ENCODE measurements around the gene TTC21A. TPM values are rescaled to one million over a fixed set of nuclear protein-coding genes. Genes with fewer than 3 reads are reported as not detected.

Gene TTC21A
- total RNA-seq, 2 donors from 2014 or later: 9.0 to 23.2 TPM

- intact Hi-C loops (cut with DNase I): no loop called here
- Histone ChIP-seq H3K4me3 (peak overlapping the region; percentile 97 to 100), H3K4me1 (replicated peaks) (peaks cover 35% of the 10 kb centered on the region), H3K27me3 (replicated peaks; ENCODE audit: insufficient read depth) (no peaks in the 10 kb centered on the region), H3K27ac (peak overlapping the region; percentile 100), H3K36me3 (no peaks in the 10 kb centered on the region), H3K9me3 (no peaks in the 10 kb centered on the region)
- TF ChIP-seq POLR2A (IDR thresholded peaks at IDR 0.05) (peak; percentile 31), POLR2AphosphoS5 (IDR thresholded peaks at IDR 0.05) (no peak), CTCF (IDR thresholded peaks at IDR 0.05) (no peak)
- WGBS: 24% methylated on average over 9 of the region's 9 CpGs
- peak; percentile 71 for DNase-seq (ENCODE audit: low spot score)
These were observed 43.5 kb downstream of the TTC21A start for GRCh38 chr3:39150803-39151631.

GRCh38 chr3:39153977-39154279 is 46.4 kb downstream of the TTC21A start:
- TF ChIP-seq CTCF (IDR thresholded peaks at IDR 0.05) (no peak), POLR2AphosphoS5 (IDR thresholded peaks at IDR 0.05) (no peak), POLR2A (IDR thresholded peaks at IDR 0.05) (no peak)
- H3K4me1 ChIP-seq (replicated peaks): peaks cover 20% of the 10 kb centered on the region
- WGBS: 32% methylated on average over 9 of the region's 9 CpGs
- no peaks in the 10 kb centered on the region for H3K9me3 ChIP-seq
- peak overlapping the region; percentile 97 to 100 for H3K4me3 ChIP-seq
- DNase-seq (ENCODE audit: low spot score): no peak
- no peaks in the 10 kb centered on the region for H3K36me3 ChIP-seq
- H3K27me3 ChIP-seq (replicated peaks; ENCODE audit: insufficient read depth): no peaks in the 10 kb centered on the region
- H3K27ac ChIP-seq: peak overlapping the region; percentile 100
- intact Hi-C loops (cut with DNase I): no loop called here

- no peak for DNase-seq (ENCODE audit: low spot score)
- Histone ChIP-seq H3K36me3 (no peaks in the 10 kb centered on the region), H3K27ac (peak overlapping the region; percentile 100), H3K4me1 (replicated peaks) (peaks cover 18% of the 10 kb centered on the region), H3K27me3 (replicated peaks; ENCODE audit: insufficient read depth) (no peaks in the 10 kb centered on the region), H3K9me3 (no peaks in the 10 kb centered on the region), H3K4me3 (no peak overlapping the region)
- TF ChIP-seq POLR2AphosphoS5 (IDR thresholded peaks at IDR 0.05) (no peak), CTCF (IDR thresholded peaks at IDR 0.05) (no peak), POLR2A (IDR thresholded peaks at IDR 0.05) (no peak)
- WGBS: 50% methylated on average over 18 of the region's 18 CpGs
- intact Hi-C loops (cut with DNase I): no loop called here
These were observed 47.0 kb downstream of the TTC21A start for GRCh38 chr3:39154280-39155021.

GRCh38 chr3:39156421-39156820 is 48.9 kb downstream of the TTC21A start:
- TF ChIP-seq POLR2AphosphoS5 (IDR thresholded peaks at IDR 0.05): no peak
- TF ChIP-seq POLR2A (IDR thresholded peaks at IDR 0.05): no peak
- no peak for TF ChIP-seq CTCF (IDR thresholded peaks at IDR 0.05)
- peaks cover 10% of the 10 kb centered on the region for H3K4me1 ChIP-seq (replicated peaks)
- no peaks in the 10 kb centered on the region for H3K36me3 ChIP-seq
- H3K4me3 ChIP-seq: no peak overlapping the region
- H3K27me3 ChIP-seq (replicated peaks; ENCODE audit: insufficient read depth): no peaks in the 10 kb centered on the region
- H3K27ac ChIP-seq: no peak overlapping the region
- DNase-seq (ENCODE audit: low spot score): no peak
- no peaks in the 10 kb centered on the region for H3K9me3 ChIP-seq
- intact Hi-C loops (cut with DNase I): no loop called here
- WGBS: 77% methylated on average over 4 of the region's 4 CpGs
